SK-N-SH treated with all-trans-retinoic acid at 6 μM for 48 hours (cell line): ENCODE results near the gene ITPRID2.

ENCODE experiments used
- ATAC-seq: fragments of 200-7000 bp; cut with Tn5 transposase; 3 replicates; pipeline ENCODE4 v1.9.1; 2020; ENCODE audit warnings: mild to moderate bottlenecking, moderate library complexity
- ARNTL ChIP-seq: fragments of 450-650 bp; formaldehyde crosslinking; IDR thresholded peaks from 2 replicates; pipeline ENCODE4 v1.5.0; 2020; ENCODE audit warnings: low read depth, mild to moderate bottlenecking, moderate library complexity, borderline replicate concordance
- BACH2 ChIP-seq: fragments of 250-450 bp; sonication (Bioruptor Pico); IDR thresholded peaks from 2 replicates; pipeline ENCODE4 v1.9.0; 2021; ENCODE audit warnings: mild to moderate bottlenecking, borderline replicate concordance
- CSDC2 ChIP-seq: fragments of 250-450 bp; sonication (Bioruptor Pico); IDR thresholded peaks from 2 replicates; pipeline ENCODE4 v1.5.0; 2020; ENCODE audit warnings: mild to moderate bottlenecking, moderate library complexity
- ESRRG ChIP-seq: fragments of 250-450 bp; sonication (Bioruptor Pico); IDR thresholded peaks from 2 replicates; pipeline ENCODE4 v1.6.1; 2021; ENCODE audit warnings: mild to moderate bottlenecking
- GLIS3 ChIP-seq: fragments of 250-450 bp; sonication (Bioruptor Pico); IDR thresholded peaks from 2 replicates; pipeline ENCODE4 v1.5.0; 2020; ENCODE audit warnings: mild to moderate bottlenecking, moderate library complexity
- ISL1 ChIP-seq: fragments of 250-450 bp; sonication (Bioruptor Pico); IDR thresholded peaks from 2 replicates; pipeline ENCODE4 v2.1.2; 2022; ENCODE audit warnings: mild to moderate bottlenecking, moderate library complexity
- OSR1 ChIP-seq: fragments of 250-450 bp; sonication (Bioruptor Pico); IDR thresholded peaks from 2 replicates; pipeline ENCODE4 v1.8.0; 2022; ENCODE audit warnings: moderate library complexity, mild to moderate bottlenecking, inconsistent platforms
- PATZ1 ChIP-seq: fragments of 250-450 bp; sonication (Bioruptor Pico); IDR thresholded peaks from 2 replicates; pipeline ENCODE4 v1.8.0; 2020; ENCODE audit warnings: mild to moderate bottlenecking, moderate library complexity, borderline replicate concordance
- POU6F1 ChIP-seq: fragments of 250-450 bp; sonication (Bioruptor Pico); IDR thresholded peaks from 2 replicates; pipeline ENCODE4 v1.8.0; 2021; ENCODE audit warnings: low read depth, mild to moderate bottlenecking, moderate library complexity, borderline replicate concordance
- PPARA ChIP-seq: fragments of 250-450 bp; sonication (Bioruptor Pico); IDR thresholded peaks from 2 replicates; pipeline ENCODE4 v1.5.0; 2020; ENCODE audit warnings: mild to moderate bottlenecking, borderline replicate concordance
- RARB ChIP-seq: fragments of 250-450 bp; sonication (Bioruptor Pico); IDR thresholded peaks from 2 replicates; pipeline ENCODE4 v1.8.0; 2021; ENCODE audit warnings: mild to moderate bottlenecking, moderate library complexity
- SNAI2 ChIP-seq: fragments of 250-450 bp; sonication (Bioruptor Pico); IDR thresholded peaks from 2 replicates; pipeline ENCODE4 v1.5.0; 2020; ENCODE audit warnings: mild to moderate bottlenecking, moderate library complexity
- TCF4 ChIP-seq: fragments of 250-450 bp; sonication (Bioruptor Pico); IDR thresholded peaks from 2 replicates; pipeline ENCODE4 v1.8.0; 2021; ENCODE audit warnings: mild to moderate bottlenecking, moderate library complexity, borderline replicate concordance
- TOX ChIP-seq: fragments of 250-450 bp; sonication (Bioruptor Pico); IDR thresholded peaks from 2 replicates; pipeline ENCODE4 v1.8.0; 2021; ENCODE audit warnings: mild to moderate bottlenecking, moderate library complexity, borderline replicate concordance
- ZC3H10 ChIP-seq: fragments of 250-450 bp; sonication (Bioruptor Pico); IDR thresholded peaks from 2 replicates; pipeline ENCODE4 v1.5.1; 2021; ENCODE audit warnings: mild to moderate bottlenecking, moderate library complexity
- ZFP3 ChIP-seq: fragments of 250-450 bp; sonication (Bioruptor Pico); IDR thresholded peaks from 2 replicates; pipeline ENCODE4 v1.5.0; 2020; ENCODE audit warnings: mild to moderate bottlenecking, moderate library complexity
- ZFP30 ChIP-seq: fragments of 450-650 bp; formaldehyde crosslinking; IDR thresholded peaks from 2 replicates; pipeline ENCODE4 v1.5.0; 2022; ENCODE audit warnings: mild to moderate bottlenecking, moderate library complexity
- ZNF565 ChIP-seq: fragments of 450-650 bp; formaldehyde crosslinking; conservative IDR thresholded peaks from 2 replicates; pipeline ENCODE4 v1.5.0; 2020; ENCODE audit warnings: low read depth, mild to moderate bottlenecking, moderate library complexity
- ZNF70 ChIP-seq: fragments of 450-650 bp; formaldehyde crosslinking; IDR thresholded peaks from 2 replicates; pipeline ENCODE4 v1.5.0; 2020; ENCODE audit warnings: mild to moderate bottlenecking, moderate library complexity
- ZNF8 ChIP-seq: fragments of 450-650 bp; formaldehyde crosslinking; IDR thresholded peaks from 2 replicates; pipeline ENCODE4 v1.5.0; 2020; ENCODE audit warnings: mild to moderate bottlenecking, moderate library complexity
- TF ChIP-seq, protein P1 (sequence below): fragments of 250-450 bp; sonication (Bioruptor Pico); IDR thresholded peaks from 2 replicates; pipeline ENCODE4 v1.5.0; 2020; ENCODE audit warnings: mild to moderate bottlenecking, moderate library complexity
- TF ChIP-seq, protein P2 (sequence below): fragments of 250-450 bp; sonication (Bioruptor Pico); IDR thresholded peaks from 2 replicates; pipeline ENCODE4 v1.5.1; 2020; ENCODE audit warnings: low read depth, mild to moderate bottlenecking, moderate library complexity

ITPRID2 gene

DNA sequence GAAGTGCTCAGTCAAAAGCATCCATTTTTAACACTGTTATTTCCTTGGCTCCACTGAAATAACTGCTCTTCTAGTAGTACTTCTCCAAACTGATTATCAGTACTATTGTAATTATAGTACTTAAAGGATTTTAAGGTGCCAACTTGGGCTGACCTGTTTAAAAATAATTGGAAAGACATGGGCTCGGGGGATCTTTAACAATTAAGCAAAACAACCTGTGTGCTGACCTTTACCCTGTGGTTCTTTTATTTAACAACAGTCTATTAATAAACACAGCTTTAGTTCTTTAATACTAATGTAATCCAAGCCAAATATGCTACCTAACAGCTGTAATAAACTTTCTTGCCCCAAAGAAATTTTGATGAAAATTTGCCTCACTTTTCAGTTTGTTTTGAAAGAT is 6.9 kb upstream of the ITPRID2 start (continued):
- TF ChIP-seq, protein P1, sequence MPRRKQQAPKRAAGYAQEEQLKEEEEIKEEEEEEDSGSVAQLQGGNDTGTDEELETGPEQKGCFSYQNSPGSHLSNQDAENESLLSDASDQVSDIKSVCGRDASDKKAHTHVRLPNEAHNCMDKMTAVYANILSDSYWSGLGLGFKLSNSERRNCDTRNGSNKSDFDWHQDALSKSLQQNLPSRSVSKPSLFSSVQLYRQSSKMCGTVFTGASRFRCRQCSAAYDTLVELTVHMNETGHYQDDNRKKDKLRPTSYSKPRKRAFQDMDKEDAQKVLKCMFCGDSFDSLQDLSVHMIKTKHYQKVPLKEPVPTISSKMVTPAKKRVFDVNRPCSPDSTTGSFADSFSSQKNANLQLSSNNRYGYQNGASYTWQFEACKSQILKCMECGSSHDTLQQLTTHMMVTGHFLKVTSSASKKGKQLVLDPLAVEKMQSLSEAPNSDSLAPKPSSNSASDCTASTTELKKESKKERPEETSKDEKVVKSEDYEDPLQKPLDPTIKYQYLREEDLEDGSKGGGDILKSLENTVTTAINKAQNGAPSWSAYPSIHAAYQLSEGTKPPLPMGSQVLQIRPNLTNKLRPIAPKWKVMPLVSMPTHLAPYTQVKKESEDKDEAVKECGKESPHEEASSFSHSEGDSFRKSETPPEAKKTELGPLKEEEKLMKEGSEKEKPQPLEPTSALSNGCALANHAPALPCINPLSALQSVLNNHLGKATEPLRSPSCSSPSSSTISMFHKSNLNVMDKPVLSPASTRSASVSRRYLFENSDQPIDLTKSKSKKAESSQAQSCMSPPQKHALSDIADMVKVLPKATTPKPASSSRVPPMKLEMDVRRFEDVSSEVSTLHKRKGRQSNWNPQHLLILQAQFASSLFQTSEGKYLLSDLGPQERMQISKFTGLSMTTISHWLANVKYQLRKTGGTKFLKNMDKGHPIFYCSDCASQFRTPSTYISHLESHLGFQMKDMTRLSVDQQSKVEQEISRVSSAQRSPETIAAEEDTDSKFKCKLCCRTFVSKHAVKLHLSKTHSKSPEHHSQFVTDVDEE (CRISPR knock-in tag), result no peak
- no peak for TF ChIP-seq ZFP30 (CRISPR knock-in tag)

- no peak for ATAC-seq
- TF ChIP-seq GLIS3, result no peak
- TF ChIP-seq ISL1, result no peak
- no peak for TF ChIP-seq BACH2 (CRISPR knock-in tag)
- no peak for TF ChIP-seq ZNF70
- no peak for TF ChIP-seq ZFP3 (CRISPR knock-in tag)
- TF ChIP-seq ZFP30 (CRISPR knock-in tag), result no peak
- TF ChIP-seq, protein P2, sequence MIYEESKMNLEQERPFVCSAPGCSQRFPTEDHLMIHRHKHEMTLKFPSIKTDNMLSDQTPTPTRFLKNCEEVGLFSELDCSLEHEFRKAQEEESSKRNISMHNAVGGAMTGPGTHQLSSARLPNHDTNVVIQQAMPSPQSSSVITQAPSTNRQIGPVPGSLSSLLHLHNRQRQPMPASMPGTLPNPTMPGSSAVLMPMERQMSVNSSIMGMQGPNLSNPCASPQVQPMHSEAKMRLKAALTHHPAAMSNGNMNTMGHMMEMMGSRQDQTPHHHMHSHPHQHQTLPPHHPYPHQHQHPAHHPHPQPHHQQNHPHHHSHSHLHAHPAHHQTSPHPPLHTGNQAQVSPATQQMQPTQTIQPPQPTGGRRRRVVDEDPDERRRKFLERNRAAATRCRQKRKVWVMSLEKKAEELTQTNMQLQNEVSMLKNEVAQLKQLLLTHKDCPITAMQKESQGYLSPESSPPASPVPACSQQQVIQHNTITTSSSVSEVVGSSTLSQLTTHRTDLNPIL (CRISPR knock-in tag), result no peak
- no peak for TF ChIP-seq OSR1
- TF ChIP-seq POU6F1 (CRISPR knock-in tag), result no peak
- TF ChIP-seq, protein P1 (CRISPR knock-in tag), result no peak
- no peak for TF ChIP-seq RARB (CRISPR knock-in tag)
- TF ChIP-seq ESRRG, result no peak
- TF ChIP-seq TCF4 (CRISPR knock-in tag), result no peak
- no peak for TF ChIP-seq PPARA (CRISPR knock-in tag)
- TF ChIP-seq ZC3H10, result no peak
- no peak for TF ChIP-seq SNAI2 (CRISPR knock-in tag)
- no peak for TF ChIP-seq TOX (CRISPR knock-in tag)
- no peak for TF ChIP-seq CSDC2 (CRISPR knock-in tag)
- no peak for TF ChIP-seq ZNF8 (CRISPR knock-in tag)
- no peak for TF ChIP-seq ARNTL
Observed at GRCh38 chr2:181885096-181885495, 6.4 kb upstream of the ITPRID2 start.

GRCh38 chr2:181886192-181886591 is 5.3 kb upstream of the ITPRID2 start:
- ATAC-seq, result no peak
- TF ChIP-seq BACH2 (CRISPR knock-in tag), result no peak
- no peak for TF ChIP-seq ZFP30 (CRISPR knock-in tag)

DNA sequence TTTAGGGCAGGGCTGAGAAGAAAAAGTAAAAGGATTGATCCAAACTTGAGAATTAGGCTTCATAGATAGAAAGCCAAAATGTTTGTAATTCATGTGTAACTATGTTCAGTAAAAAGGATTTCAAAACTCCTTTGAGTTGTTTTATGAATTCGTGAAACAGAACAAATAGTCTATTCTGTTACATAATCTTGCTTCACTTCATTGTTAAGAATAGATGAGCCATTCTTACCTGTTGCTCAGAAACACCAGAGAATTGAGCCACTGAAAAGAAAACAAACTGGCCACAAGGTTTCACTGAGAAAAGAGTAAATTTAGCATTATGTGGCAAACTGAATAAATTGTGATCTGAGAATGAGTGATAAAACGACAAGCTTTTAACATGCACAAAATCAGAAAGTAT is 4.5 kb upstream of the ITPRID2 start:
- no peak for ATAC-seq
- TF ChIP-seq ZNF565 (CRISPR knock-in tag) (no peak), TOX (CRISPR knock-in tag) (no peak), ZNF70 (no peak), ZC3H10 (no peak), PPARA (CRISPR knock-in tag) (no peak), PATZ1 (CRISPR knock-in tag) (no peak)
- TF ChIP-seq, all 23 proteins: peak for 0
